T-helper 1 cell treated with Interleukin-12 subunit alpha and Interleukin-12 subunit beta and Interleukin-4 antibody, amounts not matched to agents 30 ng/mL and 1 ng/mL, for 36 hours (primary cell): Measurements from ENCODE around the gene PTDSS2. TPM values are rescaled to one million over a fixed set of nuclear protein-coding genes. Genes with fewer than 3 reads are reported as not detected.

Source experiments
- intact Hi-C: fragments of 100-400 bp; cut with micrococcal nuclease; formaldehyde crosslinking; loops from one replicate; pipeline ENCODE4 v1.15.1; 2024
- total RNA-seq: library from RNA; stranded (reverse); gene quantifications from 2 replicates; pipeline ENCODE4 v1.2.3, GENCODE V29; 2022

The PTDSS2 gene
- total RNA-seq, 1 donor from 2014 or later = 30.8 TPM

- intact Hi-C loops = loop anchor here (5.0 kb wide), 1 partner anchor 184 kb away; no protein-coding TSS in a partner anchor
Measured at GRCh38 chr11:538431-539051, 88.5 kb downstream of the PTDSS2 start.

GRCh38 chr11:539971-540481 is 89.9 kb downstream of the PTDSS2 start:
- intact Hi-C loops = loop anchor here (5.0 kb wide), 1 partner anchor 182 kb away; no protein-coding TSS in a partner anchor

Other genes with a start within 250 kb of the PTDSS2 start
- 37.5 and 40.1 TPM in 2 replicates for gene BET1L, start 242.9 kb upstream of the PTDSS2 start, total RNA-seq
- gene RIC8A, start 242.6 kb upstream of the PTDSS2 start, total RNA-seq = 114 and 127 TPM in 2 replicates
- 12.4 and 12.8 TPM in 2 replicates for gene SIRT3, start 213.9 kb upstream of the PTDSS2 start, total RNA-seq
- 192 and 199 TPM in 2 replicates for gene PSMD13, start 213.3 kb upstream of the PTDSS2 start, total RNA-seq
- gene NLRP6, start 171.9 kb upstream of the PTDSS2 start, total RNA-seq = 10.5 and 11.7 TPM in 2 replicates
- gene PGGHG, start 161.2 kb upstream of the PTDSS2 start, total RNA-seq = 235 and 236 TPM in 2 replicates
- not detected in 2 replicates for gene IFITM5, start 150.8 kb upstream of the PTDSS2 start, total RNA-seq
- 1,271 and 1,339 TPM in 2 replicates for gene IFITM2, start 142.5 kb upstream of the PTDSS2 start, total RNA-seq
- gene IFITM1, start 136.2 kb upstream of the PTDSS2 start, total RNA-seq = 661 and 691 TPM in 2 replicates
- gene IFITM3, start 129.4 kb upstream of the PTDSS2 start, total RNA-seq = 7.3 and 9.1 TPM in 2 replicates
- gene B4GALNT4, start 80.8 kb upstream of the PTDSS2 start, total RNA-seq = 0.91 and 1.9 TPM in 2 replicates
- gene PKP3, start 56.1 kb upstream of the PTDSS2 start, total RNA-seq = not detected in 2 replicates
- gene SIGIRR, start 35.3 kb upstream of the PTDSS2 start, total RNA-seq = 168 and 175 TPM in 2 replicates
- gene ANO9, start 8.3 kb upstream of the PTDSS2 start, total RNA-seq = 77.6 and 84.4 TPM in 2 replicates
- 89.8 and 97.3 TPM in 2 replicates for gene RNH1, start 57.0 kb downstream of the PTDSS2 start, total RNA-seq
- gene HRAS, start 85.3 kb downstream of the PTDSS2 start, total RNA-seq = 57.0 and 59.3 TPM in 2 replicates
- gene LRRC56, start 87.2 kb downstream of the PTDSS2 start, total RNA-seq = 1.4 and 1.6 TPM in 2 replicates
- gene LMNTD2, start 110.5 kb downstream of the PTDSS2 start, total RNA-seq = 1.1 and 1.7 TPM in 2 replicates
- 22.4 and 23.8 TPM in 2 replicates for gene RASSF7, start 110.7 kb downstream of the PTDSS2 start, total RNA-seq
- gene PHRF1, start 126.2 kb downstream of the PTDSS2 start, total RNA-seq = 51.2 and 51.9 TPM in 2 replicates
- gene IRF7, start 165.7 kb downstream of the PTDSS2 start, total RNA-seq = 130 and 133 TPM in 2 replicates
- not detected in 2 replicates for gene CDHR5, start 174.7 kb downstream of the PTDSS2 start, total RNA-seq
- gene SCT, start 176.9 kb downstream of the PTDSS2 start, total RNA-seq = not detected in 2 replicates
- gene DRD4, start 187.0 kb downstream of the PTDSS2 start, total RNA-seq = 0.34 and 0.44 TPM in 2 replicates
- gene DEAF1, start 244.9 kb downstream of the PTDSS2 start, total RNA-seq = 46.7 and 51.9 TPM in 2 replicates
- 27.1 and 27.8 TPM in 2 replicates for gene TMEM80, start 245.5 kb downstream of the PTDSS2 start, total RNA-seq